ENCODE measurements around the gene COL26A1. TPM values are rescaled to one million over a fixed set of nuclear protein-coding genes. Genes with fewer than 3 reads are reported as not detected.

Gene COL26A1
- polyA plus RNA-seq, 1 experiment = 0.48 TPM

DNA sequence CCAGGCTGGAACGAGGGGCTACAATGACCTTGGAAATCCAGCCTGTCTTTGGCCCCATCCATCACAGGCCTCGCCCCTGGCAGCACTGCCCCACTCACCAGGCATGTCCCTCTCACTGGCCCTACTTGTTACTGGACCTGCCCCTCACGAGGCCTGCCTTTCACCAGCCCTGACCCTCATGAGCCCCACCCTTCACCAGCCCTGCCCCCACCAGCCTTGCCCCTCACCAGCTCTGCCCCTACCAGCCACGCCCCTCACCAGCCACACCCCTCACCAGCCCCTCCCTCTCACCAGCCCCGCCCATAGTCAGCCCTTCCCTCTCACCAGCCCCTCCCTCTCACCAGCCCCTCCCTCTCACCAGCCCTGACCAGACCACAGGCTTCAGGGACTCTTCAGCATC is 57.8 kb downstream of the COL26A1 start:
- Histone ChIP-seq H3K36me3 (ENCODE audit: control insufficient read depth, insufficient read depth, low read length) (no peaks in the 10 kb centered on the region), H3K4me3 (ENCODE audit: low read depth, low read length) (no peak overlapping the region), H3K27me3 (ENCODE audit: control insufficient read depth, insufficient read depth, low read length) (no peaks in the 10 kb centered on the region)
- ChIA-PET POLR2A (no interaction called here), CTCF (interaction anchor here (4.7 kb wide), 1 partner anchor 7 kb away, joined by 37 read pairs; no protein-coding TSS in a partner anchor)
- TF ChIP-seq, protein P1, sequence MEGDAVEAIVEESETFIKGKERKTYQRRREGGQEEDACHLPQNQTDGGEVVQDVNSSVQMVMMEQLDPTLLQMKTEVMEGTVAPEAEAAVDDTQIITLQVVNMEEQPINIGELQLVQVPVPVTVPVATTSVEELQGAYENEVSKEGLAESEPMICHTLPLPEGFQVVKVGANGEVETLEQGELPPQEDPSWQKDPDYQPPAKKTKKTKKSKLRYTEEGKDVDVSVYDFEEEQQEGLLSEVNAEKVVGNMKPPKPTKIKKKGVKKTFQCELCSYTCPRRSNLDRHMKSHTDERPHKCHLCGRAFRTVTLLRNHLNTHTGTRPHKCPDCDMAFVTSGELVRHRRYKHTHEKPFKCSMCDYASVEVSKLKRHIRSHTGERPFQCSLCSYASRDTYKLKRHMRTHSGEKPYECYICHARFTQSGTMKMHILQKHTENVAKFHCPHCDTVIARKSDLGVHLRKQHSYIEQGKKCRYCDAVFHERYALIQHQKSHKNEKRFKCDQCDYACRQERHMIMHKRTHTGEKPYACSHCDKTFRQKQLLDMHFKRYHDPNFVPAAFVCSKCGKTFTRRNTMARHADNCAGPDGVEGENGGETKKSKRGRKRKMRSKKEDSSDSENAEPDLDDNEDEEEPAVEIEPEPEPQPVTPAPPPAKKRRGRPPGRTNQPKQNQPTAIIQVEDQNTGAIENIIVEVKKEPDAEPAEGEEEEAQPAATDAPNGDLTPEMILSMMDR (IDR thresholded peaks at IDR 0.05; ENCODE audit: insufficient read depth, low read depth, low read length) = no peak
- DNase-seq (ENCODE audit: low read depth) = no peak

DNA sequence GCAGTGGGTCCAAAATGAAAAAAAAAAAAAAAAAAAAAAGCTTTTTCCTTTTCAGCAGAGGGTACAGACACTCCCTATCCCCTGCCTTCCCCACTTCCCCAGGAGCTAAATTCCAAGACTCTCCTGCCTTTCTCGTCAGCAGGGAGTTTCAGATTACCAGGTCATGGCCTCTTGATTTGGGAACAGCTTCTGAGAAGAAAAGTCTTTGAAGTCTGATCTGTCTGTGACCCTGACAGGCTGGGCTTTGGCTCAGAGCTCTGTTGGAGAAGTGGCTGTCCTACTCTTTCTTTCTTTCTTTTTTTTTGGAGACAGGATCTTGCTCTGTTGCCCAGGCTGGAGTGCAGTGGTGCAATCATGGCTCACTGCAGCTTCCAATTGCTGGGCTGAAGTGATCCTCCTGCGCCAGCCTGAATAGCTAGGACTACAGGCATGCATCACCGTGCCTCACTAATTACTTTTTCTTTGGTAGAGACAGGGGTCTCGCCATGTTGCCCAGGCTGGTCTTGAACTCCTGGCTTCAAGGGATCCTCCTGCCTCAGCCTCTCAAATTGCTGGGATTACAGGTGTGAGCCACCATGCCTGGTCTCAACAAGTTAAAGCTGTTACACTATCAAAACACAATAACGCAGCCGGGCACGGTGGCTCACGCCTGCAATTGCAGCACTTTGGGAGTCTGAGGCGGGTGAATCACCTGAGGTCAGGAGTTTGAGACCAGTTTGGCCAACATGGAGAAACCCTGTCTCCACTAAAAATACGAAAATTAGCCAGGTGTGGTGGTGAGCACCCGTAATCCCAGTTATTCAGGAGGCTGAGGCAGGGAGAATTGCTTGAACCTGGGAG is 59.9 kb downstream of the COL26A1 start:
- CTCF ChIA-PET = interaction anchor here (0.8 to 4.7 kb wide), 3 partner anchors 10 to 30 kb away, joined by 3 to 37 read pairs (median 5); no protein-coding TSS in a partner anchor
- DNase-seq (ENCODE audit: low read depth) = no peak
- TF ChIP-seq, protein P1 (IDR thresholded peaks at IDR 0.05; ENCODE audit: insufficient read depth, low read depth, low read length) = no peak
- Histone ChIP-seq H3K27me3 (ENCODE audit: control insufficient read depth, insufficient read depth, low read length) (no peaks in the 10 kb centered on the region; the same call in 1 of the 2 replicates), H3K36me3 (ENCODE audit: control insufficient read depth, insufficient read depth, low read length) (no peaks in the 10 kb centered on the region), H3K4me3 (ENCODE audit: low read depth, low read length) (no peak overlapping the region)
- POLR2A ChIA-PET = no interaction called here

DNA sequence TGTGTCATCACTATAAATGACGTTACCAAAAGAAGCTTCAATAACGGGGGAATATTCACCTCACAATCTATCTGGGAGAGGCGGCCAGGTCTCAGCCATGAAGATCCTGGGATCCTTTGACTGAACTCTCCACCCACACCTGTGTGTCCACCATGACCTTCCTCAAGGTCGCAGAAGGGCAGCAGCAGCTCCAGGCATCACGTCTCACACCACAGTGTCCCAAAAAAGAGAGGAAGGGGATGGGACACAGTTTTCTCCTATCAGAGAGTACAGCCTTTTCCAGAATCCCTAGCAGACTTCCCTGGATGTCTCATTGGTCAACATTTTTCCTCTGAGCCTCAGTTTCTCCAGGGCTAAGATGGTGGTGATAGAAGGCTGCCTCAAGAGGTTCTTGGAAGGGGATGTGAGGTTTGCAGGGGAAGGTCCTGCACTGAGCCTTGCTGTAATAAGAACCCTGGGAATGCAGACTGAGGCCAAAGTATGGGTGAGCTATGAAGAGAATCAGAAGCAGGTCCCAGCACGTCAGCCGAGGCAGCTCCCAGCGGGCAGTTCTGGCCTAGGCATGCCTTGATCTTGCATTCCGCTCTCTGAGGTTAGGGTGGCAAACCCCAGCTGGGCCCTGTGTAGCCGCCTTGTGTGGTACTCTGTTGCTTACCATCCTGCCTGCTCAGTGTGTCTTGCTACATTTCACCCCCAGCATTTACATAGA is 63.8 kb downstream of the COL26A1 start:
- ChIA-PET CTCF (interaction anchor here (0.7 to 1.6 kb wide), 2 partner anchors 15 to 102 kb away, joined by 3 to 4 read pairs; no protein-coding TSS in a partner anchor), POLR2A (no interaction called here)
- Histone ChIP-seq H3K27me3 (ENCODE audit: control insufficient read depth, insufficient read depth, low read length) (peaks cover 1% of the 10 kb centered on the region; the same call in 1 of the 2 replicates), H3K36me3 (ENCODE audit: control insufficient read depth, insufficient read depth, low read length) (no peaks in the 10 kb centered on the region), H3K4me3 (ENCODE audit: low read depth, low read length) (no peak overlapping the region)
- TF ChIP-seq, protein P1 (IDR thresholded peaks at IDR 0.05; ENCODE audit: insufficient read depth, low read depth, low read length) = no peak
- no peak for DNase-seq (ENCODE audit: low read depth)

DNA sequence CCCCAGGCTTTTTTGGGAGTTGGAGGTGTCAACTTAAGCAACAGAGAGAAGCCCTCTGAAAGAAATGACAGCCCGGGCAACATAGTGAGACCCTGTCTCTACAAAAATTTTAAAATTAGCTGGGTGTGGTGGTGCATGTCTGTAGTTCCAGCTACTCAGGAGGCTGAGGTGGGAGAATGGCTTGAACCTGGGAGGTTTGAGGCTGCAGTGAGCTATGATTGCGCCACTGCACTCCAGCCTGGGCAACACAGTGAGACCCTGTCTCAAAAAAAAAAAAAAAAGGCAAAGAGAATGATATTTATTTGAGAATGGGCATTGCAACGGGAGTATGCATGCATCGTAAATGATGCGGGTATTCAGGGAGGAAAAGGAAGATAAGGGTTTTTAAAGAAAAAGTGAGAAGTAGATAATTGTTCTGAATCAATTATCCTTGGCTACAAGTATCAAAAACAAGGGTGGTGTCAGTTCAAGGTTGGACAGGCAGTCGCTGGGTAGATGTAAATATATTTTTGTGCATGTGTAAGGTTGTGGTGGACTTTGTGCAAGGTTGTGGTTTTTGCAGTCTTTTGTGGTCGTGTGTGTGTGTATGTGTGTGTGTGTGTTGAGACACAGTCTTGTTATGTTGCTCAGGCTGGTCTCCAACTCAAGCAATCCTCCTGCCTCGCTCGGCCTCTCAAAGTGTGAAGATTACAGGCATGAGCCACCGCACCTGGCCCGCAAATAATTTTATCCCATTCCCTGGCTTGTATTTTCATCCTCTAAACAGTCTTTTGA is 65.6 kb downstream of the COL26A1 start:
- no peaks in the 10 kb centered on the region for H3K36me3 ChIP-seq (ENCODE audit: control insufficient read depth, insufficient read depth, low read length)
- DNase-seq (ENCODE audit: low read depth) = no peak
- H3K27me3 ChIP-seq (ENCODE audit: control insufficient read depth, insufficient read depth, low read length) = peaks cover 6% of the 10 kb centered on the region; the same call in 1 of the 2 replicates
- H3K4me3 ChIP-seq (ENCODE audit: low read depth, low read length) = no peak overlapping the region
- ChIA-PET POLR2A (no interaction called here), CTCF (interaction anchor here (1.3 kb wide), 1 partner anchor 18 kb away, joined by 4 read pairs; no protein-coding TSS in a partner anchor)
- TF ChIP-seq, protein P1 (IDR thresholded peaks at IDR 0.05; ENCODE audit: insufficient read depth, low read depth, low read length) = no peak

Measured in BJ (cell line).